Prostate gland (tissue), 2 donors: ENCODE results near the gene BAG5.

ENCODE experiments used
- CTCF ChIP-seq, 4 experiments: fragments of 200-600 bp in 2 of 4; fragments of 450-650 bp in 2 of 4; sonication (generic) in 2 of 4; IDR thresholded peaks; 1 replicate in 3 of 4; 2 replicates in 1 of 4; pipeline ENCODE4 v1.5.1; 2016 to 2019; ENCODE audit warnings: antibody characterized with exemption in 4 of 4, mild to moderate bottlenecking in 2 of 4, moderate library complexity in 2 of 4
- POLR2A ChIP-seq: fragments of 450-650 bp; IDR thresholded peaks from one replicate; pipeline ENCODE4 v1.6.1; 2016; ENCODE audit warnings: antibody characterized with exemption, mild to moderate bottlenecking
- POLR2AphosphoS5 ChIP-seq: sonication (generic); formaldehyde crosslinking; IDR thresholded peaks from one replicate; pipeline ENCODE4 v1.6.1; 2017; ENCODE audit warnings: antibody characterized with exemption

- TF ChIP-seq POLR2A (no peak), POLR2AphosphoS5 (no peak), CTCF (IDR thresholded peaks at IDR 0.05) (no peak)
Observed at GRCh38 chr14:103561381-103562178, 877 bp downstream of the BAG5 start.
